ENCODE data around the gene ANXA9.

ANXA9 gene

GRCh38 chr1:150965605-150966004 is 16.5 kb upstream of the ANXA9 start:
- TF ChIP-seq SIN3A (IDR thresholded peaks at IDR 0.05; ENCODE audit: borderline replicate concordance, insufficient read depth, low read length) (no peak), POLR2AphosphoS5 (IDR thresholded peaks at IDR 0.05; ENCODE audit: low read depth, low read length) (peak; percentile 42; the same call in 1 of the 2 replicates)

GRCh38 chr1:150966011-150966410 is 16.1 kb upstream of the ANXA9 start:
- TF ChIP-seq TAF1 (IDR thresholded peaks at IDR 0.05; ENCODE audit: borderline replicate concordance, insufficient read depth, low read length) (no peak), FOXP2 (optimal IDR thresholded peaks at IDR 0.05; ENCODE audit: borderline replicate concordance, extremely low read depth, extremely low read length, insufficient read depth) (no peak), SIN3A (IDR thresholded peaks at IDR 0.05; ENCODE audit: borderline replicate concordance, insufficient read depth, low read length) (no peak), REST (IDR thresholded peaks at IDR 0.05; ENCODE audit: insufficient read depth in 1 of 2, low read depth in 2 of 2, low read length in 2 of 2) (no peak), POLR2AphosphoS5 (IDR thresholded peaks at IDR 0.05; ENCODE audit: low read depth, low read length) (no peak; the same call in 1 of the 2 replicates)

GRCh38 chr1:150967936-150968335 is 14.2 kb upstream of the ANXA9 start:
- TF ChIP-seq SIN3A (IDR thresholded peaks at IDR 0.05; ENCODE audit: borderline replicate concordance, insufficient read depth, low read length) (no peak), TAF1 (IDR thresholded peaks at IDR 0.05; ENCODE audit: borderline replicate concordance, insufficient read depth, low read length) (no peak), REST (IDR thresholded peaks at IDR 0.05; ENCODE audit: insufficient read depth in 1 of 2, low read depth in 2 of 2, low read length in 2 of 2) (no peak), FOXP2 (optimal IDR thresholded peaks at IDR 0.05; ENCODE audit: borderline replicate concordance, extremely low read depth, extremely low read length, insufficient read depth) (no peak), POLR2AphosphoS5 (IDR thresholded peaks at IDR 0.05; ENCODE audit: low read depth, low read length) (no peak)

GRCh38 chr1:150968491-150968890 is 13.6 kb upstream of the ANXA9 start:
- no peak for TF ChIP-seq REST (IDR thresholded peaks at IDR 0.05; ENCODE audit: insufficient read depth in 1 of 2, low read depth in 2 of 2, low read length in 2 of 2)
- no peak for TF ChIP-seq FOXP2 (optimal IDR thresholded peaks at IDR 0.05; ENCODE audit: borderline replicate concordance, extremely low read depth, extremely low read length, insufficient read depth)

GRCh38 chr1:150969626-150970025 is 12.5 kb upstream of the ANXA9 start:
- TF ChIP-seq TAF1 (IDR thresholded peaks at IDR 0.05; ENCODE audit: borderline replicate concordance, insufficient read depth, low read length): no peak
- no peak for TF ChIP-seq REST (IDR thresholded peaks at IDR 0.05; ENCODE audit: insufficient read depth in 1 of 2, low read depth in 2 of 2, low read length in 2 of 2)
- TF ChIP-seq FOXP2 (optimal IDR thresholded peaks at IDR 0.05; ENCODE audit: borderline replicate concordance, extremely low read depth, extremely low read length, insufficient read depth): no peak
- no peak for TF ChIP-seq SIN3A (IDR thresholded peaks at IDR 0.05; ENCODE audit: borderline replicate concordance, insufficient read depth, low read length)
- no peak; the same call in 1 of the 2 replicates for TF ChIP-seq POLR2AphosphoS5 (IDR thresholded peaks at IDR 0.05; ENCODE audit: low read depth, low read length)

Data from PFSK-1 (cell line).